Measurements from ENCODE around the gene APOC3. TPM values are rescaled to one million over a fixed set of nuclear protein-coding genes. Genes with fewer than 3 reads are reported as not detected.

The APOC3 gene
- total RNA-seq, 1 experiment from 2014 or later: 128 TPM

DNA sequence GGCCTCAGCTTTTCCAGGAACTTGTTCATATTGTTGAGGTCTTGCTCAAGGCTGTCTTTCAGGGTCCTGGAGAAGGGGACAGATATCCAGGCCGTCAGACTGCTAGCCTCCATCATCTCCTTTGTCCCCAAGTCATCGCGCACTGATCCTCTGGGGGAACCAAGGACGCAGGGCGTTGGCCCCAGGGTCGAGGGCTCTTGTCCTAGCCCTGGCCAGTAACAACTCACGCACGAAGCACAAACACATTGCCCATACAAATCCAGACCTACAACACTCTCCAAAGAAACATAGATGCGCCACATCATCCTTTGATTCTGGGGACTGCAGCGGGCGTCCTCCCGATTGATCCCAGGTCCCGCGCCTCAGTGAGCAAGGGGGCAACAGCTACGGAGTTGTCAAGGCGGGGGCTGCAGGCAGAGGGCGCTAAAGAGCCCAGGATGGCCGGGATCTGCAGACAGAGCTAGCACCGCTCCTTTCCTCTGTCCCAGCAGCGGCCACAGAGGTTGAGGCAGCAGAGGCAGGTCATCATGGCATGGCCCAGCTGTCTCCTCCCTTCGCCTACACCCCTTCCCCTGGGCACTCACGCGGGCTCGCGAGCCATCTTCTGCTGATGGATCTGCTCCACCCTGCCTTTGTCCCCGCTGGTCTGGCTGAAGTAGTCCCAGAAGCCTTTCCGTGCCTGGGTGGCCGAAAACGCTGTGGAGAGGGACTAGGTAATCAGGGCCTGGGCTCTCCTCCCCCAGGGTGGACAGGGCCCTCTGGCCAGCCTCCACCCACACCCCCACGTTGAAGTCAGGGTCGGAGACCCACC is 38.5 kb upstream of the APOC3 start:
- peak; percentile 79 to 84 for DNase-seq
- TF ChIP-seq CTCF (IDR thresholded peaks at IDR 0.05; ENCODE audit: insufficient read depth in 1 of 2, low read depth in 1 of 2, low read length in 1 of 2, severe bottlenecking in 1 of 2, unreplicated experiment in 1 of 2): peak; percentile 86 to 96
- H3K36me3 Mint-ChIP-seq (ENCODE audit: insufficient read depth, unreplicated experiment): peaks cover 19% of the 10 kb centered on the region
- Histone ChIP-seq H3K27me3 (replicated peaks; ENCODE audit: control insufficient read depth, insufficient read depth, low read length) (no peaks in the 10 kb centered on the region), H3K4me3 (ENCODE audit: low read depth, low read length) (no peak overlapping the region), H3K36me3 (ENCODE audit: control insufficient read depth, insufficient read depth, low read length) (peaks cover 1% of the 10 kb centered on the region; the same call in 1 of the 2 replicates), H3K4me1 (peaks cover 50% of the 10 kb centered on the region), H3K9me3 (no peaks in the 10 kb centered on the region; the same call in 1 of the 2 replicates)
- no TSS peak for BruUV-seq (replicated peaks)
- no peak overlapping the region for H3K4me3 Mint-ChIP-seq (ENCODE audit: unreplicated experiment)
- H3K27ac Mint-ChIP-seq (ENCODE audit: unreplicated experiment): peak overlapping the region; percentile 4
- peaks cover 41% of the 10 kb centered on the region for H3K4me1 Mint-ChIP-seq (ENCODE audit: low read depth, unreplicated experiment)
- intact Hi-C loops (cut with micrococcal nuclease; ENCODE audit: unreplicated experiment): loop anchor here (1.0 kb wide), 2 partner anchors 45 to 315 kb away; no protein-coding TSS in a partner anchor
- ChIA-PET POLR2A (interaction anchor here (1.3 to 2.1 kb wide), 2 partner anchors 38 to 46 kb away, joined by 8 to 11 read pairs; partner anchors contain the start of genes APOA1 and APOC3), CTCF (interaction anchor here (0.6 to 5.5 kb wide), 22 partner anchors 8 to 436 kb away, joined by 3 to 52 read pairs (median 4); partner anchors contain the start of genes APOA1, APOA4 and APOC3)
- H3K9me3 Mint-ChIP-seq (ENCODE audit: unreplicated experiment): peaks cover 14% of the 10 kb centered on the region
- H3K27me3 Mint-ChIP-seq (ENCODE audit: insufficient read depth, unreplicated experiment): no peaks in the 10 kb centered on the region

DNA sequence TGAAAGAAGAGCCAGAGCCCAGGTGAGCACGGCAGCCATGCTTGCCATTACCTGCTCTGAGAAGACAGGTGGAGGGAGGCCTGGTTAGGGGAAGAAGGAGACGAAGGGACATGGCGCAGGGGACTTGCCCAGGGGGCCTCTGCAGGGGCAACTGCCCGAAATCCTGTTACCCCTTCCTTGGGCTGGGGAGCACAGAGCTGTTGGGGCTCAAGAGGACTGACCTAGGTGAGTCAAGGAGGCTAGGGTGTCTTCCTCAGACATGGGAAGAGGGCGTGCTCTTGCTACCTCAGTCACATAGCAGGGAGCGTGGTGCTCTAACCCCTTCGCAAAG is 37.9 kb upstream of the APOC3 start, which contains the start of gene APOA5:
Gene APOA5, minus strand, starts transcription at position 67 of the 331 bp plus-strand sequence. Its CDS starts 19 bp downstream, at position 48.
- intact Hi-C loops (cut with micrococcal nuclease; ENCODE audit: unreplicated experiment): loop anchor here (1.0 kb wide), 3 partner anchors 17 to 315 kb away; no protein-coding TSS in a partner anchor
- Mint-ChIP-seq H3K9me3 (ENCODE audit: unreplicated experiment) (peaks cover 14% of the 10 kb centered on the region), H3K27ac (ENCODE audit: unreplicated experiment) (peak within 1 kb of the TSS; percentile 26), H3K27me3 (ENCODE audit: insufficient read depth, unreplicated experiment) (no peaks in the 10 kb centered on the region), H3K4me1 (ENCODE audit: low read depth, unreplicated experiment) (peaks cover 40% of the 10 kb centered on the region), H3K4me3 (ENCODE audit: unreplicated experiment) (no peak within 1 kb of the TSS), H3K36me3 (ENCODE audit: insufficient read depth, unreplicated experiment) (peaks cover 13% of the 10 kb centered on the region)
- Histone ChIP-seq H3K27me3 (replicated peaks; ENCODE audit: control insufficient read depth, insufficient read depth, low read length) (no peaks in the 10 kb centered on the region), H3K9me3 (peaks cover 4% of the 10 kb centered on the region), H3K36me3 (ENCODE audit: control insufficient read depth, insufficient read depth, low read length) (no peaks in the 10 kb centered on the region), H3K4me3 (ENCODE audit: low read depth, low read length) (no peak within 1 kb of the TSS), H3K4me1 (peaks cover 50% of the 10 kb centered on the region)
- DNase-seq: no peak
- no peak for TF ChIP-seq CTCF (IDR thresholded peaks at IDR 0.05; ENCODE audit: insufficient read depth in 1 of 2, low read depth in 1 of 2, low read length in 1 of 2, severe bottlenecking in 1 of 2, unreplicated experiment in 1 of 2)
- CTCF ChIA-PET: interaction anchor here (0.6 to 5.5 kb wide), 24 partner anchors 9 to 435 kb away, joined by 3 to 52 read pairs (median 4); partner anchors contain the start of genes APOA1, APOA4 and APOC3
- BruUV-seq (replicated peaks): no TSS peak
- POLR2A ChIA-PET: interaction anchor here (1.3 to 2.1 kb wide), 2 partner anchors 37 to 45 kb away, joined by 8 to 11 read pairs; partner anchors contain the start of genes APOA1 and APOC3

DNA sequence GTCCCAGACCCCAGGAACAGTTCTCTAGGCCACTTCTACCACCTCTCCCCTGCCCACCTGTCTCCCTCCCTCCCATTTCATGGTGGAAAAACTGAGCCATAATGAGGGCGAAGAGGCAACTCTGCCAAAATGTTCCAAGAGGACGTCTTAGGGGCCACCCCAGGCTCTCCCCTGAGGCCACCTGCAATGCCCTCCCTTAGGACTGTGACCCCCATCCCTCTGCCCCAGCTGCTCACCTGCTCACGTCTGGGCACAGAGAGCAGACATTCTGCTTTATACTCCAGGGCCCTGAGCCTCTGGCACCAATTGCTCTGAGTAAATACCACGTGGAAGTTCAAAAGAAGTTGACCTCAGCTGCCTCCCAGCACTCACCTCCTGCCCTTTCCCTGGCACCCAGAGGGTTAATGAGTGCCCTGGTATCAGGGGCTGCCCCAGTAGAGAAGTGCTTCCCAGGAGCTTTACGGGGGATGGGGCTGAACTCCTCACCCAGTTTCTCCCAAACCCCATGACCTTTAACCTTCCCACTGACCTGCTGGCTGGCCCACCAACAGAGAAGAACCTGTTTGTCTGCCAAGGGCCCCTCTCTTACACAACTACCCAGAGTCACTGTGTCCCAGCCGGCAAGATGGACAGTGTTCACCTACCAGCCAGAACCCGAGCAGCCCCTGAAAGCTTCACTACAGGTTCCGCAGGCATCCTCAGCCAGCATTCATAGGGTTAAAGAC is 37.4 kb upstream of the APOC3 start:
- no peaks in the 10 kb centered on the region for H3K36me3 ChIP-seq (ENCODE audit: control insufficient read depth, insufficient read depth, low read length)
- peaks cover 35% of the 10 kb centered on the region for H3K4me1 Mint-ChIP-seq (ENCODE audit: low read depth, unreplicated experiment)
- POLR2A ChIA-PET: no interaction called here
- no peaks in the 10 kb centered on the region for H3K27me3 Mint-ChIP-seq (ENCODE audit: insufficient read depth, unreplicated experiment)
- H3K4me1 ChIP-seq: peaks cover 48% of the 10 kb centered on the region
- intact Hi-C loops (cut with micrococcal nuclease; ENCODE audit: unreplicated experiment): loop anchor here (1.0 kb wide), 1 partner anchor 16 kb away; no protein-coding TSS in a partner anchor
- no peaks in the 10 kb centered on the region for H3K27me3 ChIP-seq (replicated peaks; ENCODE audit: control insufficient read depth, insufficient read depth, low read length)
- H3K9me3 ChIP-seq: peaks cover 7% of the 10 kb centered on the region
- no peak for TF ChIP-seq CTCF (IDR thresholded peaks at IDR 0.05; ENCODE audit: insufficient read depth in 1 of 2, low read depth in 1 of 2, low read length in 1 of 2, severe bottlenecking in 1 of 2, unreplicated experiment in 1 of 2)
- H3K4me3 ChIP-seq (ENCODE audit: low read depth, low read length): no peak overlapping the region
- H3K9me3 Mint-ChIP-seq (ENCODE audit: unreplicated experiment): peaks cover 14% of the 10 kb centered on the region
- peak overlapping the region; percentile 26 for H3K27ac Mint-ChIP-seq (ENCODE audit: unreplicated experiment)
- no peak overlapping the region for H3K4me3 Mint-ChIP-seq (ENCODE audit: unreplicated experiment)
- CTCF ChIA-PET: interaction anchor here (0.8 to 5.5 kb wide), 8 partner anchors 16 to 314 kb away, joined by 3 to 52 read pairs (median 6); partner anchors contain the start of genes APOA1, APOC3 and SIK3
- H3K36me3 Mint-ChIP-seq (ENCODE audit: insufficient read depth, unreplicated experiment): peaks cover 8% of the 10 kb centered on the region
- BruUV-seq (replicated peaks): no TSS peak
- peak; percentile 68 to 69 for DNase-seq

Data from Caco-2 (cell line).